Activated CD4-positive, alpha-beta T cell treated with anti-CD3 and anti-CD28 coated beads for 1 hour (primary cell): ENCODE results near the gene HLA-DQB1.
"Not testable (repeated sequence)": the region's sequence is repeated elsewhere in the genome, so short reads cannot be mapped to it uniquely, and the experiment has no call there.

Experiments used
- DNase-seq: peaks from one replicate; pipeline ENCODE4 v3.0.0-alpha.2; 2020

Gene HLA-DQB1

GRCh38 chr6:32659856-32660595 lies 6.4 kb downstream of the HLA-DQB1 start:
- DNase-seq = no peak

- DNase-seq = no peak
Measured at GRCh38 chr6:32658268-32658897, 8.1 kb downstream of the HLA-DQB1 start.

- DNase-seq = not testable (repeated sequence)
Measured at GRCh38 chr6:32657819-32658218, 8.6 kb downstream of the HLA-DQB1 start.

- DNase-seq = not testable (repeated sequence)
Measured at GRCh38 chr6:32657329-32657728, 9.1 kb downstream of the HLA-DQB1 start.

- DNase-seq = no peak
Measured at GRCh38 chr6:32655203-32655710, 11.2 kb downstream of the HLA-DQB1 start.

- DNase-seq = no peak
Measured at GRCh38 chr6:32645047-32645703, 21.3 kb downstream of the HLA-DQB1 start.

- DNase-seq = no peak
Measured at GRCh38 chr6:32643904-32644303, 22.6 kb downstream of the HLA-DQB1 start.

- no peak for DNase-seq
Measured at GRCh38 chr6:32642720-32643106, 23.7 kb downstream of the HLA-DQB1 start.

GRCh38 chr6:32641785-32642719 lies 24.4 kb downstream of the HLA-DQB1 start:
- DNase-seq = not testable (repeated sequence)

- no peak for DNase-seq
Measured at GRCh38 chr6:32641122-32641521, 25.3 kb downstream of the HLA-DQB1 start.

- no peak for DNase-seq
Measured at GRCh38 chr6:32639440-32640394, 26.7 kb downstream of the HLA-DQB1 start.

GRCh38 chr6:32638532-32639219 lies 27.8 kb downstream of the HLA-DQB1 start:
- DNase-seq = no peak

GRCh38 chr6:32637883-32638282 lies 28.6 kb downstream of the HLA-DQB1 start:
- DNase-seq = no peak

- DNase-seq = no peak
Measured at GRCh38 chr6:32637219-32637880, 29.1 kb downstream of the HLA-DQB1 start, which contains the start of gene HLA-DQA1. Gene HLA-DQA1 (plus strand): TSS chr6:32637406. CDS start chr6:32637459, 53 bp downstream.

- DNase-seq = no peak
Measured at GRCh38 chr6:32635526-32636123, 30.8 kb downstream of the HLA-DQB1 start.

GRCh38 chr6:32629793-32630192 lies 36.7 kb downstream of the HLA-DQB1 start:
- DNase-seq = not testable (repeated sequence)

- no peak for DNase-seq
Measured at GRCh38 chr6:32627831-32628230, 38.6 kb downstream of the HLA-DQB1 start.

GRCh38 chr6:32627249-32627648 lies 39.2 kb downstream of the HLA-DQB1 start:
- DNase-seq = no peak

GRCh38 chr6:32625137-32625536 lies 41.3 kb downstream of the HLA-DQB1 start:
- no peak for DNase-seq

GRCh38 chr6:32624565-32624964 lies 41.9 kb downstream of the HLA-DQB1 start:
- DNase-seq = no peak
